ENCODE results near the gene FGF14.

Gene FGF14

GRCh38 chr13:101911752-101912151 lies 490.1 kb downstream of the FGF14 start:
- Histone ChIP-seq H3K9me2 (replicated peaks; ENCODE audit: insufficient read depth, low read length) (no peaks in the 10 kb centered on the region), H3K4me2 (ENCODE audit: low read depth, low read length, poor library complexity, severe bottlenecking) (no peak overlapping the region), H4K20me1 (ENCODE audit: low read depth, low read length) (no peaks in the 10 kb centered on the region), H3K4me3 (ENCODE audit: insufficient read depth, low read length, poor library complexity, severe bottlenecking) (no peak overlapping the region), H3K79me2 (ENCODE audit: insufficient read depth, low read length) (no peaks in the 10 kb centered on the region), H2AFZ (ENCODE audit: low read depth, low read length, severe bottlenecking) (no peak overlapping the region), H3K27me3 (ENCODE audit: low read length) (no peaks in the 10 kb centered on the region), H3K9ac (ENCODE audit: low read length) (no peak overlapping the region), H3K36me3 (ENCODE audit: low read length) (no peaks in the 10 kb centered on the region), H3K27ac (ENCODE audit: low read depth, low read length) (no peak overlapping the region), H3K9me3 (ENCODE audit: insufficient read depth, low read length) (no peaks in the 10 kb centered on the region), H3F3A (ENCODE audit: insufficient read depth) (no peaks in the 10 kb centered on the region)
- TF ChIP-seq EZH2phosphoT487 (conservative IDR thresholded peaks at IDR 0.05; ENCODE audit: low read length) = no peak
- TF ChIP-seq, protein P1, sequence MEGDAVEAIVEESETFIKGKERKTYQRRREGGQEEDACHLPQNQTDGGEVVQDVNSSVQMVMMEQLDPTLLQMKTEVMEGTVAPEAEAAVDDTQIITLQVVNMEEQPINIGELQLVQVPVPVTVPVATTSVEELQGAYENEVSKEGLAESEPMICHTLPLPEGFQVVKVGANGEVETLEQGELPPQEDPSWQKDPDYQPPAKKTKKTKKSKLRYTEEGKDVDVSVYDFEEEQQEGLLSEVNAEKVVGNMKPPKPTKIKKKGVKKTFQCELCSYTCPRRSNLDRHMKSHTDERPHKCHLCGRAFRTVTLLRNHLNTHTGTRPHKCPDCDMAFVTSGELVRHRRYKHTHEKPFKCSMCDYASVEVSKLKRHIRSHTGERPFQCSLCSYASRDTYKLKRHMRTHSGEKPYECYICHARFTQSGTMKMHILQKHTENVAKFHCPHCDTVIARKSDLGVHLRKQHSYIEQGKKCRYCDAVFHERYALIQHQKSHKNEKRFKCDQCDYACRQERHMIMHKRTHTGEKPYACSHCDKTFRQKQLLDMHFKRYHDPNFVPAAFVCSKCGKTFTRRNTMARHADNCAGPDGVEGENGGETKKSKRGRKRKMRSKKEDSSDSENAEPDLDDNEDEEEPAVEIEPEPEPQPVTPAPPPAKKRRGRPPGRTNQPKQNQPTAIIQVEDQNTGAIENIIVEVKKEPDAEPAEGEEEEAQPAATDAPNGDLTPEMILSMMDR (IDR thresholded peaks at IDR 0.05; ENCODE audit: insufficient read depth, low read length, poor library complexity, severe bottlenecking) = no peak

DNA sequence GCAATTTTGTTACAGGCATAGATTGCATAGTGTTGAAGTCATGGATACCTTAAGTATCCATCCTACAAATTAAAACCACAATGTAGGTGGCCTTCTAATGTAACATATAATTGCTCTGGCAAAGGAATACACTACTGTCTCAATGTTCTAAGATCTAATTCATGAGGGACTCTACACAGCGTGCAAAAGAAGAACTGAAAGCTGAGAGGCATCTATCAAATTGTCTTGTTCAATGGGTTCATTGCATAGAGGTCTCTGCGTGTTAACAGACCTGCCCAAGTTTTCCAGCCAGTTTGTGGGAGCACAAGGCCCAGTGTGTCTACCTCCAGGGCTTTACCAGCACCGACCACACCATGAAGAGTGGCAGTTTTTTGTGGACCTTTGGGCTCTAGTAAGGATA lies 498.0 kb downstream of the FGF14 start:
- Histone ChIP-seq H3K27ac (ENCODE audit: low read depth, low read length) (no peak overlapping the region), H4K20me1 (ENCODE audit: low read depth, low read length) (no peaks in the 10 kb centered on the region), H3K9me3 (ENCODE audit: insufficient read depth, low read length) (no peaks in the 10 kb centered on the region), H3K9me2 (replicated peaks; ENCODE audit: insufficient read depth, low read length) (no peaks in the 10 kb centered on the region), H3K27me3 (ENCODE audit: low read length) (no peaks in the 10 kb centered on the region), H3K36me3 (ENCODE audit: low read length) (no peaks in the 10 kb centered on the region), H3K4me2 (ENCODE audit: low read depth, low read length, poor library complexity, severe bottlenecking) (no peak overlapping the region), H3K4me3 (ENCODE audit: insufficient read depth, low read length, poor library complexity, severe bottlenecking) (no peak overlapping the region), H3K79me2 (ENCODE audit: insufficient read depth, low read length) (no peaks in the 10 kb centered on the region), H3K9ac (ENCODE audit: low read length) (no peak overlapping the region), H2AFZ (ENCODE audit: low read depth, low read length, severe bottlenecking) (no peak overlapping the region), H3F3A (ENCODE audit: insufficient read depth) (no peaks in the 10 kb centered on the region)
- TF ChIP-seq, protein P1 (IDR thresholded peaks at IDR 0.05; ENCODE audit: insufficient read depth, low read length, poor library complexity, severe bottlenecking) = no peak
- no peak for TF ChIP-seq EZH2phosphoT487 (conservative IDR thresholded peaks at IDR 0.05; ENCODE audit: low read length)

GRCh38 chr13:101898676-101899075 lies 503.2 kb downstream of the FGF14 start:
- no peak overlapping the region for H3K9ac ChIP-seq (ENCODE audit: low read length)
- H3K27me3 ChIP-seq (ENCODE audit: low read length) = no peaks in the 10 kb centered on the region
- no peaks in the 10 kb centered on the region for H4K20me1 ChIP-seq (ENCODE audit: low read depth, low read length)
- no peaks in the 10 kb centered on the region for H3K9me3 ChIP-seq (ENCODE audit: insufficient read depth, low read length)
- no peaks in the 10 kb centered on the region for H3K36me3 ChIP-seq (ENCODE audit: low read length)
- H3K79me2 ChIP-seq (ENCODE audit: insufficient read depth, low read length) = no peaks in the 10 kb centered on the region
- H3F3A ChIP-seq (ENCODE audit: insufficient read depth) = no peaks in the 10 kb centered on the region
- no peak overlapping the region for H3K4me2 ChIP-seq (ENCODE audit: low read depth, low read length, poor library complexity, severe bottlenecking)
- H3K27ac ChIP-seq (ENCODE audit: low read depth, low read length) = no peak overlapping the region
- H2AFZ ChIP-seq (ENCODE audit: low read depth, low read length, severe bottlenecking) = no peak overlapping the region
- no peak overlapping the region for H3K4me3 ChIP-seq (ENCODE audit: insufficient read depth, low read length, poor library complexity, severe bottlenecking)
- H3K9me2 ChIP-seq (replicated peaks; ENCODE audit: insufficient read depth, low read length) = no peaks in the 10 kb centered on the region
- TF ChIP-seq, protein P1 (IDR thresholded peaks at IDR 0.05; ENCODE audit: insufficient read depth, low read length, poor library complexity, severe bottlenecking) = no peak
- TF ChIP-seq EZH2phosphoT487 (conservative IDR thresholded peaks at IDR 0.05; ENCODE audit: low read length) = no peak
